Esophagus mucosa (tissue), 1 donor: ENCODE results near the gene SLC35E1. TPM values are rescaled to one million over a fixed set of nuclear protein-coding genes. Genes with fewer than 3 reads are reported as not detected.
"Not testable (repeated sequence)": the region's sequence is repeated elsewhere in the genome, so short reads cannot be mapped to it uniquely, and the experiment has no call there.

Source experiments
- ATAC-seq: fragments of 200-7000 bp; cut with Tn5 transposase; one replicate; pipeline ENCODE4 v1.9.1; 2020
- total RNA-seq: library from RNA; stranded (reverse); gene quantifications from one replicate; pipeline ENCODE4 v1.2.4, GENCODE V29; 2023
- donor health status: DM: yes; HTN: yes; CAD: no.

The SLC35E1 gene
- total RNA-seq, 1 donor from 2014 or later, result 28.4 TPM

DNA sequence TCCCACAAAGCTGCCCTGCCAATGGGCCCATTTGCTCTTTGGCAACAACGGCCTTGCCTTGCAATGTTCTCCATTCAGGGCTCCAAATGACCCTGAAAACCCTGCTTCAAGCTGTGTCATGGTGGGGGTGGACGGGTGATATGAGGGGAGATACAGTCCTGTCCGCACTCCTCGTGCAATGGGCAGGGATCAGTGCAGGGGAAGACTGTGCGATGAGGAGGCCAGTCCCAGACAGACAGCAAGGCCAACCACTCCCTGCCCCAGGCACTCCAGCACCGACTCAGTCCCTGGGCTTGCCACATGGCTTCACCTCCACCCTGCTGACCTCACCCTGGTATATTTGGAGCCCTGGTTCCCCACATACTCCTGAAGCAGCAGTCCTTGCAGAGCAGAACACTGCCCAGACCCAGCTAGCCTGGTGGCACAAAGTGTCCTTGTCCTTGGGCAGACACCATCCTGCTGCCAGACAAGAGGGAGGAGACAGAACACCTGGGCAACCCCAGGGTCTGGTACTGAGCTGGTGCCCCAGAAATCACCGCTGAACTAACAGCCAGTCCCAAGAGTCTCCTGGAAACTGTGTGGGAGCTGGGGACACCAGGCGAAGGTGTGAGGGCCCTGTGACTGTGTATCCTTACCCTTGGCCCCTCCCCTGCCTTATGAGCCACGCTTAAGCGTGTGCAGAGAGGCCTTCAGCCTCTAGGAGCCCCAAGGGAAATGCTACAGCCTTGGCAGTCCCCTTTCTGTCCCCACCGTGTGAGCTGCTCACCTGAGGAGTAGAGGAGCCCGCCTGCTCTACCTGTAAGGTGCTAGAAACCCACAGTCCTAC, 9.1 kb upstream of the SLC35E1 start:
- peak; percentile 30 for ATAC-seq

DNA sequence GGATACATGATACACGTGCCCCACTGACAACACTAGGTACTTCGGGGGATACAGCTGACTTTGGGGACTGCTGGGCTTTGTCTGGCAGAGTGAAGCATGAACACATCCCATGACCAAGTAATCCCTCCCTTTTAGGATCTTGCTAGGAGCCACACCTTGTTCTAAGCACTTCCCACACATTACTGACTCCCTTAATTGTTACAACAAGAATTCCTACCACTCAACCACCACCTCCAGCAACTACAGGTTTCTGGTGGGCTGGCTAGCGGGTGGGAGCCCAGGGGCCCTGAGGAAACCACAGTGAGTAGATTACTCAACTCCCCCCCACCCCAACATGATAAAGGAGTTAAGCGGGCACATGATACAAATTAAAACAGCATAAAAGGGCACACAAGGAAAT, 7.2 kb upstream of the SLC35E1 start:
- no peak for ATAC-seq

GRCh38 chr19:16577531-16577985, 5.3 kb upstream of the SLC35E1 start:
- ATAC-seq, result no peak

DNA sequence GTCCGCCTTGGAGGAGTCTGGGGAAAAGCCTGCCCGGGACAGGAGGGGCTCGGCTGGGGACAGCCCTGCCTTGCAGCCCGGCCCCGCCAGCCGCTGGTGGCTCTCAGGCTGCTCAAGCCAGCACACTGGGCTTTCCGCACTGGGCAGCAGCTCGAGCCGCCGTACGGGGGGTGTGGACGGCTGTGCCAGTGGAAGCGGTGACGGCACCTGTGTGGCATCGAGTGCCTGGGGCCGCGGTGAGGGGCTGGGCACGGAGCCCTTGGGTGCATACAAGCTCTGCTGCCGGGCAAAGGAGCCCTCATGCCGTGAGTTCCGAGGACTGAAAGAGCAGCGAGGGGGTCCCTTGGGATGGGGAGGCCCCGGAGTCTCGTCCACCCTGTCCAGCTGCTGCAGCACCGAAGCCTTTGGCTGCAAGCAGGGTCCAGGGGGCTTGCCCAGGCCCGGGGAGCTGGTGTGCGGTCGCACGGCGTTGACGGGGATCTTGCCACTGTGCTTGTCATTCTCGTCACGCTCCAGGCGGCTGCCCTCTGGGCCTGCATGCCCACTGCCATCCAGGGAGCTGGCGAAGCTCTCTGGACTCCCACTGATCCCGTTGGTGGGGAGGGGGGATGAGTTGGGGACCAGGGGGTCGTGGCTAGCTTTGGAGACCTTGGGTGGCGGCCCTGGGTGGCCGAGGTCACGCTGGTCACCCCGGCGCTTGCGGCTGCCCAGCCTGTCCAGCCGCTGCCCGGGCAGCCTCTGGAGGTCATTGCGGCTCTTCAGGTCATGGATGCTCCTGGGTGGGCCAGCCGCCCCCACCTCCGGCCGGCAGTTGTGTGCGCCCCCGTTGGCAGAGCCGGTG, 4.7 kb upstream of the SLC35E1 start:
- no peak for ATAC-seq

GRCh38 chr19:16575861-16576689, 3.9 kb upstream of the SLC35E1 start:
- no peak for ATAC-seq

GRCh38 chr19:16575282-16575681, 3.1 kb upstream of the SLC35E1 start:
- ATAC-seq, result no peak

- no peak for ATAC-seq
Observed at GRCh38 chr19:16573925-16574324, 1.7 kb upstream of the SLC35E1 start.

DNA sequence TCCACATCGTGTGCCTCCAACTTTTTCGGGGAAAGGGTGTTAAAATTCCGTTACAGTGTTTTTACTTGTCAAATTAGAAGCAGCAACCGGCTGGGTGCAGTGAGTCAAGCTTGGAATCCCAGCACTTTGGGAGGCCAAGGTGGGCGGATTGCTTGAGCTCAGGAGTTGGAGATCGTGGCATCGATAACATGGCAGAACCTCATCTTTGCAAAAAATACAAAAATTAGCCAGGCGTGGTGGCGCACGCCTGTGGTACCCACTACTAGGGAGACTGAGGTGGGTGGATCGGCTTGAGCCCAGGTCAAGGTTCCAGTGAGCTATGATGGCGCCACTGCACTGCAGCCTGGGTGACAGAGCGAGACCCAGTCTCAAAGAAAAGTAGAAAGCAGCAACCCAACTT, 1.1 kb upstream of the SLC35E1 start:
- no peak for ATAC-seq

GRCh38 chr19:16571822-16572331, 338 bp downstream of the SLC35E1 start:
- peak; percentile 23 for ATAC-seq

DNA sequence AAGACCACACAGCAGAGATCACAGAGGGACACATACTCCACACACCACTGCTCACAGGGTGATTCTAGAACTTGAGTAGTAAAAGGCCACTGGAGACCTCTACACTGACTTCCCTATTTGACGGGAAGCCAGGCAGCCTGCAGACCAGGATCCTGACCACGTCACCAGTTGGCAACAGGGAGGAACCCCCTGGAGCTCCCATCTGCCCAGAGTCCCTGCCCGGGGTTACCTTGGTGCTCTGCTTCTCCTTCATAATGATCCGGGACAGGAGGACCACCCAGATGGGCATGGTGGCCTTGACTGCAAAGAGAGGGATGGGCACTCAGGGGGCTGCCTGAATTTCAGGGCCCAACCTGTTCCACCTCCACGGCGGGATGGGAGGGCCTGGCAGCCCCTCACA, 932 bp downstream of the SLC35E1 start:
- ATAC-seq, result no peak

DNA sequence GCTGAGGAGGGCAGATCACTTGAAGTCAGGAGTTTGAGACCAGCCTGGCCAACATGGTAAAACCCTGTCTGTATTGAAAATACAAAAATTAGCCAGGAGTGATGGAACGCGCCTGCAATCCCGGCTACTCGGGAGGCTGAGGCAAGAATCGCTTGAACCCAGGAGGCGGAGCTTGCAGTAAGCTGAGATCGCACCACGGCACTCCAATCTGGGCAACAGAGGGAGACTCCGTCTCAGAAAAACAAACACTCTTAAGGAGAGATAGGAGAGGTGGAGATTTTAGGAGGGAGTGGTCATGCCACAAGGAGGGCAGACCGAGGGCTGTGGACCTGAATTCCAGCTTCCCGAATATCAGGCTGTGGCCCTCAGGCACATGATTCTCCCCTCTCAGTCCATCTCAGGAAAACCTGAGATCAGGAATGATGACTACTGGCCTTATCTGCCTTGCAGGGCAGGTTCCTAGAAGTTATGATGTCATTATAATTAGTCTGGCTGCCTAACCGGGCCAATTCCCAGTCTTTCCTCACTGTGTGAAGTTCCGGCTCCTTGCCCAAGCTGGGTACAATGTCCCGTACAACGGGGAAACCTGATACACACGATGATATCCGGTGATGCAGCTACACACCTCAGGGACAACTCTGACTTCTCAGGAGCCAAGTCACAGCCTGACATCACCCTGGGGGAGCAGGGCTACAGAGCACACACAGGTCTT, 2.5 kb downstream of the SLC35E1 start:
- ATAC-seq, result no peak

- no peak for ATAC-seq
Observed at GRCh38 chr19:16566702-16567101, 5.5 kb downstream of the SLC35E1 start.

DNA sequence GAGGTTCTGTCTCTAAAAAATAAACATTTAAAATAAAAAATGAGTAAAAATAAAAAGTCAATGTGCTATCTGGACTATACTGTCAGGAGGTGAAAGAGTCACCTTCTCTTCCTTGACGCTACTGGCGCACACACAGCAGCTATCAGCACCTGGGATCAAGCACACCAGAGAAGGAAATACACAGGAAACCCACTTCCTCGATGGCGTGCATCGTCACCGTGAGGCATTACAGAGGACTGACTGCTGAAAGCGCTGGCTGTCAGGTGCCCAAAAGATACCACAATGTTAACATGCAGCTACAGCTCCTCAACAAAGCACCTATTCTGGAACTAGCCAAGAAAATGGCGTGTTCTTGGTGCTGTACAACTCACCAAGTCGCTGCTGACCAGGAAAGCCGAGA, 6.1 kb downstream of the SLC35E1 start:
- ATAC-seq, result peak; percentile 24

DNA sequence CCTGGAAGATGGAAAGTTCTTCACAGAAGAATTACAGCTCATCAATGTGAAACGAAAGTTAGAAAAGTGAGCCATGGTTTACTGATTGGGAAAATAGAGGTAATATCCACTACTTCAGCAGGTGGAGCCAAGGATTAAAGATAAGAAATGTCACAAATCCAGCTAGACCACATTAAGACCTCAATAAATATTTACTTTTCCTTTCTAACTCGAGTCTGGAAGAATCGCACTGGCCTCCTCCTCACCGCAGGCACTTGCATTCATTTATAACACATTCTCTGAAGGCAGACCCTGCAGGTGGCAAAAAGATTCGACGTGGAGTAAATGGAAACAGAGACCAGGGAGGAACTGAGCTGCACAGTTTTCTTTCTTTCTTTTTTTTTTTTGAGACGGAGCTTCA, 7.4 kb downstream of the SLC35E1 start:
- ATAC-seq, result no peak

GRCh38 chr19:16562608-16563025, 9.6 kb downstream of the SLC35E1 start:
- ATAC-seq, result no peak

- ATAC-seq, result no peak
Observed at GRCh38 chr19:16561382-16561781, 10.8 kb downstream of the SLC35E1 start.

- no peak for ATAC-seq
Observed at GRCh38 chr19:16559780-16560276, 12.4 kb downstream of the SLC35E1 start.

GRCh38 chr19:16554776-16555175, 17.4 kb downstream of the SLC35E1 start:
- no peak for ATAC-seq

GRCh38 chr19:16551902-16552301, 20.3 kb downstream of the SLC35E1 start:
- ATAC-seq, result not testable (repeated sequence)

DNA sequence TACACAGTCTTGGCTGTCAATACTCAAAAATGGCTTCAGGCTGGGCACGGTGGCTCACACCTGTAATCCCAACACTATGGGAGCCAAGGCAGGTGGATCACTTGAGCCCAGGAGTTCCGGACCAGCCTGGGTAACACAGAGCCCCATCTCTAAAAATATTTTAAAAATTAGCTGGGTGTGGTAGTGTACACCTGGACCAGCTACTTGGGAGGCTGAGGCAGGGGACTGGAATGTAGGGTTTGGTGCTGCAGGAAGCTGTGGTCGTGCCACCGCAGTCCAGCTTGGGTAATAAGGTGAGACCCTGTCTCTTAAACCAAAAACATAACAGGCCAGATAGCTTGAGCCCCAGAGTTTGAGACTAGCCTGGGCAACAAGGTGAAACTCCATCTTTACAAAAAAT, 23.3 kb downstream of the SLC35E1 start:
- no peak for ATAC-seq

DNA sequence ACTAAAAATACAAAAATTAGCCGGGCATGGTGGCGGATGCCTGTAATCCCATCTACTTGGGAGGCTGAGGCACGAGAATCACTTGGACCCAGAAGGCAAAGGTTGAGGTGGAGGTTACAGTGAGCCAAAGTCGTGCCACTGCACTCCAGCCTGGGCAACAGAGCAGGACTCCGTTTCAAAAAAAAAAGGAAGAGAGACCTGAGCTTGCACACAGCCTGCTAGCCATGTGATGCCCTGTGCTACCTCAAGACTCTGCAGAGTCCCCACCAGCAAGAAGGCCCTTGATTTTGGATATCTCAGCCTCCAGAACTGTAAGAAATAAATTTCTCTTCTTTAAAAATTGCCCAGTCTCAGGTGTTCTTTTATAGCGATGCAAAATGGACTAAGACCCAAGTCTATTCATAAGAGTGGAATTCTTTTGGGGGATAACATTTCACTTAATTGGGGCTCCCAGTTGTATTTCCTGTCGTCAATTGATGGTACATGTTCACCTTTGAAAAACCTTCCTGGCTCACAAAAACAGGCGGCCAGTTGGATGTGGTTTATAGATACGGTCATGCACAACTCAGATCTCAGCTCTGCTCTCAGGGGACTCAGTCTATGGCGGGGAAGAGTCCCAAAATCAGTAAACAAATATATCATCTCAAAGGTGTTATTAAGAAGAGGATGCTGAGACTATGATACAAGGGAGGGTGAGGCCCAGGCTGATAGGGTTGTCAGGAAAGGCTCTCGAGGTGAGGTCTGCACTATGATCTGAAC, 27.6 kb downstream of the SLC35E1 start:
- ATAC-seq, result no peak
